Measurements from ENCODE around the gene HECTD3. TPM values are rescaled to one million over a fixed set of nuclear protein-coding genes. Genes with fewer than 3 reads are reported as not detected.
"Not testable (repeated sequence)": the region's sequence is repeated elsewhere in the genome, so short reads cannot be mapped to it uniquely, and the experiment has no call there.

HECTD3 gene
- polyA plus RNA-seq, 1 donor (not counting 4 experiments of a cell fraction or from before 2014, with no cell fraction given), result 28.1 TPM

DNA sequence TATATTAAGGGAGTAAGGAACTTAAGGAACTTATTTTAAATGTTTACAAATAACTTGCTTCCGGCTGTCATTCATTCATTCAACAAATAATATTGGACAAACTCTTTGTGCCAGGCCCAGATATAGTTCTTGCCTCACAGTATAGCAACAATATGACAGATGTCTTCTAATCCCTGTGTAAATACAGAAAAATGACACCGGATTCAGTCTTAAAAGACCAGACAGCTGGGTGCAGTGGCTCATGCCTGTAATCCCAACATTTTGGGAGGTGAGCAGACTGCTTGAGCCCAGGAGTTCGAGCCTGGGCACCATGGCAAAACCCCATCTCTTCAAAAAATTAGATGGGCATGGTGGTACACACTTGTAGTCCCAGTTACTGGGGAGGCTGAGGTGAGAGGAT is 48.4 kb downstream of the HECTD3 start:
- H3K79me2 ChIP-seq (ENCODE audit: control insufficient read depth, insufficient read depth, low read length), result no peaks in the 10 kb centered on the region
- no peaks in the 10 kb centered on the region for H3K9me1 ChIP-seq (ENCODE audit: control insufficient read depth, extremely low read depth, insufficient read depth, low read length)
- H3K36me3 ChIP-seq (ENCODE audit: control insufficient read depth in 2 of 2, extremely low read depth in 1 of 2, insufficient read depth in 2 of 2, low read length in 2 of 2), result no peaks in the 10 kb centered on the region
- H3K4me1 ChIP-seq (ENCODE audit: control insufficient read depth, extremely low read depth, insufficient read depth, low read length), result peaks cover 4% of the 10 kb centered on the region
- H2AFZ ChIP-seq (ENCODE audit: control insufficient read depth, low read length), result no peak overlapping the region
- no peak overlapping the region for H3K9ac ChIP-seq (ENCODE audit: control insufficient read depth, extremely low read depth, insufficient read depth, low read length)
- H3K4me3 ChIP-seq (ENCODE audit: control insufficient read depth in 2 of 3, extremely low read depth in 1 of 3, insufficient read depth in 2 of 3, low read depth in 1 of 3, low read length in 3 of 3), result no peak overlapping the region
- no peak overlapping the region for H3K27ac ChIP-seq (ENCODE audit: control insufficient read depth, insufficient read depth, low read length)
- no peak for FAIRE-seq
- H4K20me1 ChIP-seq (ENCODE audit: control insufficient read depth, extremely low read depth, insufficient read depth, low read length), result no peaks in the 10 kb centered on the region
- H3K4me2 ChIP-seq (ENCODE audit: control insufficient read depth, extremely low read depth, insufficient read depth, low read depth, low read length), result no peak overlapping the region
- no peaks in the 10 kb centered on the region for H3K27me3 ChIP-seq (ENCODE audit: control insufficient read depth, extremely low read depth, insufficient read depth, low read length)
- dilution Hi-C loops (cut with MboI; ENCODE audit: extremely low pct_ligation_motif_present, low sequenced_read_pairs), result no loop called here
- DNase-seq (ENCODE audit: low read depth, low spot score), result no peak
- no peaks in the 10 kb centered on the region for H3K9me3 ChIP-seq (ENCODE audit: control insufficient read depth, low read depth, low read length)
- TF ChIP-seq EZH2 (IDR thresholded peaks at IDR 0.05; ENCODE audit: low read length), result no peak
- TF ChIP-seq, protein P1, sequence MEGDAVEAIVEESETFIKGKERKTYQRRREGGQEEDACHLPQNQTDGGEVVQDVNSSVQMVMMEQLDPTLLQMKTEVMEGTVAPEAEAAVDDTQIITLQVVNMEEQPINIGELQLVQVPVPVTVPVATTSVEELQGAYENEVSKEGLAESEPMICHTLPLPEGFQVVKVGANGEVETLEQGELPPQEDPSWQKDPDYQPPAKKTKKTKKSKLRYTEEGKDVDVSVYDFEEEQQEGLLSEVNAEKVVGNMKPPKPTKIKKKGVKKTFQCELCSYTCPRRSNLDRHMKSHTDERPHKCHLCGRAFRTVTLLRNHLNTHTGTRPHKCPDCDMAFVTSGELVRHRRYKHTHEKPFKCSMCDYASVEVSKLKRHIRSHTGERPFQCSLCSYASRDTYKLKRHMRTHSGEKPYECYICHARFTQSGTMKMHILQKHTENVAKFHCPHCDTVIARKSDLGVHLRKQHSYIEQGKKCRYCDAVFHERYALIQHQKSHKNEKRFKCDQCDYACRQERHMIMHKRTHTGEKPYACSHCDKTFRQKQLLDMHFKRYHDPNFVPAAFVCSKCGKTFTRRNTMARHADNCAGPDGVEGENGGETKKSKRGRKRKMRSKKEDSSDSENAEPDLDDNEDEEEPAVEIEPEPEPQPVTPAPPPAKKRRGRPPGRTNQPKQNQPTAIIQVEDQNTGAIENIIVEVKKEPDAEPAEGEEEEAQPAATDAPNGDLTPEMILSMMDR (optimal IDR thresholded peaks at IDR 0.05 in 1 of 3, IDR thresholded peaks at IDR 0.05 in 1 of 3, conservative IDR thresholded peaks at IDR 0.05 in 1 of 3; ENCODE audit: extremely low read depth in 1 of 3, insufficient read depth in 2 of 3, low read length in 3 of 3), result no peak

DNA sequence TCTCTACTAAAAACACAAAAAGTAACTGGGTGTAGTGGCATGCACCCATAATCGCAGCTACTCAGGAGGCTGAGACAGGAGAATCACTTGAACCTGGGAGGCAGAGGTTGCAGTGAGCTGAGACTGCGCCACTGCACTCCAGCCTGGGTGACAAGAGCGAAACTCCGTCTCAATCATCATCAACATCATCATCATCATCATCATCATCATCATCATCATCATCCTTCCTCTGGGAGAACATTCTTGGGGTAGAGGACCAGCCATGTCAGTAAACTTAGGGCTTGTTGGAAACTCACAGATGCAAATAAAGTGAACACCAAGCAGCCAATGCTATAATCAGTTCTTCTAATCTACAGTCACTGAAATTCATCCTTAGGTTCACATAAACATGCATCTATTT is 49.1 kb downstream of the HECTD3 start:
- H4K20me1 ChIP-seq (ENCODE audit: control insufficient read depth, extremely low read depth, insufficient read depth, low read length); H3K4me3 ChIP-seq (ENCODE audit: control insufficient read depth in 2 of 3, extremely low read depth in 1 of 3, insufficient read depth in 2 of 3, low read depth in 1 of 3, low read length in 3 of 3); H3K4me1 ChIP-seq (ENCODE audit: control insufficient read depth, extremely low read depth, insufficient read depth, low read length); DNase-seq (ENCODE audit: low read depth, low spot score); H3K9ac ChIP-seq (ENCODE audit: control insufficient read depth, extremely low read depth, insufficient read depth, low read length); H2AFZ ChIP-seq (ENCODE audit: control insufficient read depth, low read length); H3K4me2 ChIP-seq (ENCODE audit: control insufficient read depth, extremely low read depth, insufficient read depth, low read depth, low read length); H3K79me2 ChIP-seq (ENCODE audit: control insufficient read depth, insufficient read depth, low read length); H3K27ac ChIP-seq (ENCODE audit: control insufficient read depth, insufficient read depth, low read length); FAIRE-seq; H3K9me3 ChIP-seq (ENCODE audit: control insufficient read depth, low read depth, low read length); H3K36me3 ChIP-seq (ENCODE audit: control insufficient read depth in 2 of 2, extremely low read depth in 1 of 2, insufficient read depth in 2 of 2, low read length in 2 of 2); H3K9me1 ChIP-seq (ENCODE audit: control insufficient read depth, extremely low read depth, insufficient read depth, low read length); H3K27me3 ChIP-seq (ENCODE audit: control insufficient read depth, extremely low read depth, insufficient read depth, low read length); dilution Hi-C loops (cut with MboI; ENCODE audit: extremely low pct_ligation_motif_present, low sequenced_read_pairs): not testable (repeated sequence)

DNA sequence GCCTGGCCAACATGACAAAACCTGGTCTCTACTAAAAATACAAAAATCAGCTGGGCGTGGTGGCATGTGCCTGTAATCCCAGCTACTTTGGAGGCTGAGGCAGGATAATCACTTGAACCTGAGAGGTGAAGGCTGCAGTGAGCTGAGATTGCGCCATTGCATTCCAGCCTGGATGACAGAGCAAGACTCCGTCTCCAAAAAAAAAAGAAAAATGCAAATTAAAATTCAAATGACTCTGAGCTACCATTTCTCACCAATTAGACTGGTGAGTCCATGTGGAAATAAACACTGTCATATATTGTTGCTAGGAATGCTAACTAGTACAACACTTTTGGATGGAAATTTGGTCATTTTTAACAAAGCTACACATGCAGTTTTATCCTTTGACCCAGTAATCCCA is 53.6 kb downstream of the HECTD3 start:
- H3K4me1 ChIP-seq (ENCODE audit: control insufficient read depth, extremely low read depth, insufficient read depth, low read length); DNase-seq (ENCODE audit: low read depth, low spot score); H3K9me3 ChIP-seq (ENCODE audit: control insufficient read depth, low read depth, low read length); H3K79me2 ChIP-seq (ENCODE audit: control insufficient read depth, insufficient read depth, low read length); H3K27me3 ChIP-seq (ENCODE audit: control insufficient read depth, extremely low read depth, insufficient read depth, low read length); H3K4me3 ChIP-seq (ENCODE audit: control insufficient read depth in 2 of 3, extremely low read depth in 1 of 3, insufficient read depth in 2 of 3, low read depth in 1 of 3, low read length in 3 of 3); H3K4me2 ChIP-seq (ENCODE audit: control insufficient read depth, extremely low read depth, insufficient read depth, low read depth, low read length); H4K20me1 ChIP-seq (ENCODE audit: control insufficient read depth, extremely low read depth, insufficient read depth, low read length); FAIRE-seq; H2AFZ ChIP-seq (ENCODE audit: control insufficient read depth, low read length); H3K9ac ChIP-seq (ENCODE audit: control insufficient read depth, extremely low read depth, insufficient read depth, low read length); H3K9me1 ChIP-seq (ENCODE audit: control insufficient read depth, extremely low read depth, insufficient read depth, low read length); H3K36me3 ChIP-seq (ENCODE audit: control insufficient read depth in 2 of 2, extremely low read depth in 1 of 2, insufficient read depth in 2 of 2, low read length in 2 of 2); dilution Hi-C loops (cut with MboI; ENCODE audit: extremely low pct_ligation_motif_present, low sequenced_read_pairs); H3K27ac ChIP-seq (ENCODE audit: control insufficient read depth, insufficient read depth, low read length): not testable (repeated sequence)

DNA sequence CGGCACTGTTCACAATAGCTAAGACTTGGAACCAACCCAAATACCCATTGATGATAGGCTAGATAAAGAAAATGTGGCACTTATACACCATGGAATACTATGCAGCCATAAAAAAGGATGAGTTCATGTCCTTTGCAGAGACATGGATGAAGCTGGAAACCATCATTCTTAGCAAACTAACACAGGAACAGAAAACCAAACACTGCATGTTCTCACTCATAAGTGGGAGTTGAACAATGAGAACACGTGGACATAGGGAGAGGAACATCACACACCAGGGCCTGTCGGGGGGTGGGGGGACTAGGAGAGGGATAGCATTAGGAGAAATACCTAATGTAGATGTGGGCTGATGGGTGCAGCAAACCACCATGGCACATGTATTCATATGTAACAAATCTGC is 55.0 kb downstream of the HECTD3 start:
- H3K9me1 ChIP-seq (ENCODE audit: control insufficient read depth, extremely low read depth, insufficient read depth, low read length); H3K27ac ChIP-seq (ENCODE audit: control insufficient read depth, insufficient read depth, low read length); H3K9ac ChIP-seq (ENCODE audit: control insufficient read depth, extremely low read depth, insufficient read depth, low read length); H3K4me1 ChIP-seq (ENCODE audit: control insufficient read depth, extremely low read depth, insufficient read depth, low read length); H3K79me2 ChIP-seq (ENCODE audit: control insufficient read depth, insufficient read depth, low read length); H3K4me2 ChIP-seq (ENCODE audit: control insufficient read depth, extremely low read depth, insufficient read depth, low read depth, low read length); DNase-seq (ENCODE audit: low read depth, low spot score); H2AFZ ChIP-seq (ENCODE audit: control insufficient read depth, low read length); H4K20me1 ChIP-seq (ENCODE audit: control insufficient read depth, extremely low read depth, insufficient read depth, low read length); dilution Hi-C loops (cut with MboI; ENCODE audit: extremely low pct_ligation_motif_present, low sequenced_read_pairs); FAIRE-seq; H3K9me3 ChIP-seq (ENCODE audit: control insufficient read depth, low read depth, low read length); H3K27me3 ChIP-seq (ENCODE audit: control insufficient read depth, extremely low read depth, insufficient read depth, low read length); H3K4me3 ChIP-seq (ENCODE audit: control insufficient read depth in 2 of 3, extremely low read depth in 1 of 3, insufficient read depth in 2 of 3, low read depth in 1 of 3, low read length in 3 of 3); H3K36me3 ChIP-seq (ENCODE audit: control insufficient read depth in 2 of 2, extremely low read depth in 1 of 2, insufficient read depth in 2 of 2, low read length in 2 of 2): not testable (repeated sequence)

All from keratinocyte (primary cell).